Hematopoietic multipotent progenitor cell treated with erythropoietin and hydrocortisone succinate and interleukin-3 and kit ligand, for 8 days (in vitro differentiated cells): ENCODE measurements around the gene NAV2.
"Not testable (repeated sequence)": the region's sequence is repeated elsewhere in the genome, so short reads cannot be mapped to it uniquely, and the experiment has no call there.

Experiments used
- DNase-seq: peaks from one replicate; pipeline ENCODE4 v3.0.0-alpha.2; 2015

Gene NAV2

DNA sequence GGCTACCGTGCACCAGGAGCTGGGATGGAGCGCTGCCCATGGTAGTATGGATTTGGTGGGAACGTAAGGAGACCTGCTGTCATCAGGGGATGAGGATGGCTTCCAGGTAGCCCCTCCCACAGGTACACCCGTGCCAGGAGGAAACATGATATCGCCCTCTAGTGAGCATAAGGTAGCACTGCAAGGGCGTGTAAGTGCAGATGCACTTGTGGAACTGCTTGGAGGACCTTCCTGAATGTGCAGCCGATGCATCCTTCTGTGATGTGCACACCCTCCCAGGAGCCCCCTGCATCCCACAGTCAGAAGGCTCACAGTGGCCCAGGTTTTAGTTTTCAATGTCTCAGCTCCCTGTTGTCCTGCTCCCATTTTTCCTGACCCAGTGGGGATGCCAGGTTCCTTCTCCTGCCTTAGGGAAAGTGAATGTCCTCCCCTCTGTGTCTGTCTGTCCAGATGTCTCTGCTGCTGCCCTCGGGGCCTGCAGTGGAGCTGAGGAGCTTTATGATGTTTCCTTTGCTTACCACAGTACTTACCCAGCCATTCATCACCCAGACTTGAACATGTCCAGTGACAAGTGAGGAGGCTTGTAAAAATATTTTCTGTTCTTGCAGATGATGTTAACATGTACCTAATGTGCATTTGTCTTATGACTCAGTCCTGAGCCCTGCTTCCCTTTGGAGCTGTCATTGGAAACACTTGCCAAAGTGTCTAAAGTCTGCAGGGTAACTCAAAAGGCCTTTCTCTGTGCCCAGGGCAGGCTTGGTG is 398.5 kb downstream of the NAV2 start:
- peak; percentile 71 for DNase-seq

DNA sequence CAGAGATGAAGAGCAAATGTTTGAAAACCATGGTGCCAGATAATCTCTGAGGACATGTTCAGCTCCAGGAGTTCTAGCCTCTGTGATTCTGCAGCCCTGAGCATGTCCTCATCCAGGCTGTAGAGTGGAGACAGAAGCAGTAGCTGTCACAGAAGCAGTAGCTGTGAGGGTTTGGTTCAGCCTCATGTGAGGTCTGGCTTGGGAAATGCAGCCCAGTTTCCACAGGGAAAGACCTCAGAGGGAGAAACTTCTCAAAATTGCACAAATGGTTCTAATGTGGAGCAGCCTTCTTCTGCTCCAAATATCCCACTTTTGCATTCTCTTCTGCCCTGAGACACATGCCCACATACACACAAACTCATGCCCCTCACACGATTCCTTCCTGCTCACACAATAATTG is 399.2 kb downstream of the NAV2 start:
- no peak for DNase-seq

DNA sequence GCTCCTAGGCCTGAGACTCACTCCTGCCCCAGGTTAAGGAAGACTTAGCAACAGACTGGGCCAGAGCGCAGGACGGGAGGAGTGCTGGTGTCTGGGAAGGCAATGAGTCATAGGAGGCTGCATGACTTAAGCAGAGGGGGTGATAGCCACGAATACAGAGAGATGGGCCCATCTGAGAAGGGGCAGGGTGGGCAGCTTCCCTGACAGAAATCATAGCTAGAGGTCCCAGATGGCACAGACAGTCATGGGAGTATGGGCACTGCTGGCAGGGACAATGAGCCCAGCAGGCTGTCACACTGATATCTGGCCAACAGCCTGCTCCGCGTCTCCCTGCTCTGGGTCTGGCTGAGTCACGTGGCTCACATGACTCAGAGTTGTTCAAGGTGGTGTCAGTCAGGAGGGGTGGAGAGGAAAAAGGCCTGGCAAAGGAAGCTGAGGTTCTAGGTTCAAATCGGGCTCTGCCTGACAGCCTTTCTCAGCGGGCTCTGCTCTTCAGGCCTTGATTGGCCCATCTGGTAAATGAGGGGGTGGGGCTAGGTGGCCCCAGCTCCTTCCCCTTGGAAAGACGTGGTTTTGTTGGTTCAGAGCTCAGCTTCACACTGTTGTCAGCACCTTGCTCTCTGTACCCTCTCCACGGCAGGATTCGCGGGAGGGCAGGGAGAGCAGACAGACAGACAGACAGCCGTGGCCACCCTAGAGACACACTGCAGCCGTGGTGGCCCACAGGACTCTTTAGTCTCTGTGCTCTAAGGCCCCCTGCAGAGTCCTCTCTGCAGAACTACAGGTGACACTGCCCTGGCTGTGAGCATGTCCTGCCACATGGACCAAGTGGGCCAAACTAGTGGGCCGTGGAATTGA is 399.9 kb downstream of the NAV2 start:
- DNase-seq, result peak; percentile 90

DNA sequence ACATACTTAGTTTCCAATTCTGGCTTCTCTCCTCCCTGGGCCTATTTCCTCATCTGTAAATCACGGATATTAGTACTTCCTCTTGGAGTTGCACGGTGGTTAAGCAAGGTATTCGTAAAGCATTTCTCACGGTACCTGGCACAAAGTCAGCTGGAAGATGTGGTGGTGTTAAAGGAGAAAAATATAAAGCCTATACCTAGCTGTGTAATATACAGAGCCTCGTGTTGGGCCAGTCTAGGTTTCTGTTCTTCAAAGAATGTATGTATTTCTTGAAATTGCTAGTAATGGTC is 400.5 kb downstream of the NAV2 start:
- no peak for DNase-seq

DNA sequence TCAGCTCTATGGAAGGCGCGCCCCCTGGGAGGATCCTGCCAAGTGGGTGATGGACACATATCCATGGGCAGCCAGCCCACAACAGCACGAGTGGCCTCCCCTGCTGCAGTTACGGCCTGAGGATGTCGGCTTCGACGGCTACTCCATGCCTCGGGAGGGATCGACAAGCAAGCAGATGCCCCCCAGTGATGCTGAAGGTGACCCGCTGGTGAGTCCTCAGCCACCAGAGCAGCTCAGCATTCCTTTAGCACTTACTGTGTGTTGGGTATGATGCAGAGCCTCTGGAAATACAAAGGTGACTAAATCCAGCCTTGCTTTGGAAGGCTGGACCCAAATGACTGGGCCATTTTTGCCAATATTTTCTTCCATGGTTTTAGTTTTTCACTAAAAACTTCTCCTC is 402.0 kb downstream of the NAV2 start:
- no peak for DNase-seq

DNA sequence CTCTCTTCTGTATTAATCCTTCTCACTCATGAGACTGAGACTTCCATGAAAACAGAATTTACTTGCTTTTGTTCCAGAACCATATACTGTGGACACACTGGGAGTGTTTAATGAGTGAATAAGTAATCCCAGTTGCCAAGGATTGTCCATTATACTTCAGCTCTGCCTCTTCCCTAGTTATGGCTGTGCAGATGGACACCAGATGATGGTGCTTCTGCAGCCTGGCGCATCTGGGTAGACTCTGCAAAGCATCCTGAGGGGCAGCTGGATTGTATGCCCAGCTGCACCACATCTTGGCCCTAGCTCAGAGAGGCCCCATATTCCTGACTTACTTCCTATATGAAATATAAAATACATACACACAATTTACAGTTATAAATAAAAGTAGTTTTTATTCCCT is 404.2 kb downstream of the NAV2 start:
- no peak for DNase-seq

DNA sequence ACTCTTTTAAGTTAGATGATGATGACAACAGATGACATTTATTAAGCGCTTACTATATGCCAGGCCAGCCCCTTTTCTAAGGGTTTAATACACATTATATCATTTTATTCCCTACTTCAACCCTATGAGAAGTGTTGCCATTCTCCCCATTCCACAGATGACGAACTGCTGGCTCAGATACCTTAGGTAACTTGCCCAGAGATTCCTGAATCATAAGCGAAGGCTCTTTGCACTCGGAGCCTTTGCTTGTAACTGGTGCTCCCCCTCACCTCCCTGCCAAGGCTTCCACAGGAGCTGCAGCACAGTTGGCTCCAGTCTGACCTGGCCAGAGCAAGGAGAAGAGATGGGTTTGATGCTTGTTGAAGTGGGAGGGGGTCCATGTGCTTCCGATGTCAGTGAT is 404.7 kb downstream of the NAV2 start:
- no peak for DNase-seq

DNA sequence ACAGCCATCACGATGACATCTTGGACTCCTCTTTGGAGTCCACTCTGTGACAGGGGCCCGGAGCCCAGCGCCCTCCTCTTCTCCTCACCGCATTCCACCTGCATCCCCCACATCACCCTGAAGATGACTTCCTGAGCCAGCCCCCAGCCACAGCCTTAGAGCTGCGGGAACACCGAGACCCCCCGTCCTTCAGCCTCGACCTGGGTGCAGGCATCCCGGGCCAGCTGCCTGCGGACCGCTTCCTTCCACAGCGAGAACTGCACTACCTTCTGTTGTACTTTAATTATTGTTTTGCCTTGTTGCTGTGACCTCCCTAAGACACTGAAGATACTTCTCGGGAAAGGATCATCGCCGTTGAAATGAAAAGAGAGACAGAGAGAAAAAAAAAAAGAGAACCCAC is 405.6 kb downstream of the NAV2 start:
- DNase-seq, result no peak

DNA sequence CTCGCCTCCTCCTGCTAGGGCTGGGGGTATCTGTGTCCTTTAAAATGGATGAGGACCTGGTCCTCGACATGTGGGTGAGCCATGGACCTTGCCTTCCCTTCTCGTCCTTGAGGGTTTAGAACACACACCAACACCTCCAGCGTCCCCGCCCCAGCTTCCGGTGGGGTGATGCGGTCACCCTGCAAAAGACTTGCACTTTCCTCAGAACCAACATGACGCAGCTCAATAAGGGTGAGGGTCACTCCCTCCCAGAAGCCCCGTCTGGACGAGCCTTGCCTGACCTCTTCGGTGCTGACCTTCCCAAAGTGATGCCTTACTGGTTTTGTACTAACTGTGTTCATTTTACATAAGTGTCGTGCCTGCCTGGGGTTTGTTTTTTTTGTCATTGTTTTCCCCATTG is 406.7 kb downstream of the NAV2 start:
- no peak for DNase-seq

DNA sequence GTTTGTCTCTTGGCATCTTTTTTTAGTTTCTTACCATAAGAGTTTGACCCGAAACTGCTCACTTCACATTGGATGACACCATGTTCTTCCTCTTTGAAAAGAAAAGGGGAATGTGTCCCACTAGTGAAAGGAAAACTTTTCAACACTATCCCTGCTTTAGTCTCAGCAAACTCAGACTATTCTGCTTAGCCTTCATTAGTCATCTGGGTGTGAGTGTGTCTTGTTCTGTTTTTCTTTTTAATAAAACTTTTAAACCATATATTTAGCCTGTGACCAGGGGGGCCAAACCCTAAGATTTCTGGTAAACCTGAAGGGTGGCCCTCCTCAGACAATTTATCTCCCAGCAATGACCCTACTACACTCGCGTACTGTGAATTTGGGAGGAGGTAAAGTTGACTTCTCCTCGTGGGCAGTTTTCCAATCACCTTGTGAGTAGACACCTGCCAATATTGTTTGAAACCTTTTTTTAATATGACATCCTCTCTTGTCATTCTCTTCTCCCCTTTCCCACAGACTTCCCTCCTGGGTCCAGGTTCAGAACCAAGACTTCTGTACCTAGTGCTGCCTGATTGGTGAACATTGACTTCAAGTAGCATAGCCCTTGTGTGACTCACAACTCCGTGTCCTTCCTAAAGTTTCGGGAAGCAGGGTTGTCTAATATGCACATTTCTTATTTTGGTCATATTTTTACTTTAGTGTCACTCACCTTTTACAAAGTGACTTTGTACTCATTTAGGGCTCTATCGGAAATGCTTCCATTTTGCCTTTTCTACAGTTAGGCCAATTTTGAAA is 407.7 kb downstream of the NAV2 start:
- no peak for DNase-seq

DNA sequence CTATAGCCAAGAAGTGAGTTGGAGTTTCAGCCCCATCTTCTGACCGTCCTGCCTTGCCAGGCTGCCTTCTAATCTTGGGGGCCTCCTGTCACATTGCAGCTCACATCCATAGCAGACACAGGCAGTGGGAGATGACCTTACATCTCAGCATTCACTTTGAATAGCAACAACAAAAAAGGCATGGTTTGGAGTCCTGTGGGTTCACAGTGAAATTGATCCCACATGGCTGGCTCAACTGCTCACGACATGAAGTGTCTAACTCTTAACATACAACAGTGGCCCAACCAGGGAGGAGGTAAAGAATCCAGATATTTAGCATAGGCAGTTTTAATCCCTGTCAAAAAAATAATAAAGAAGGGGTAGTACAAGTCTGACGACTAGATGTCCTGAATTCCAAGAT is 409.5 kb downstream of the NAV2 start:
- DNase-seq, result no peak

DNA sequence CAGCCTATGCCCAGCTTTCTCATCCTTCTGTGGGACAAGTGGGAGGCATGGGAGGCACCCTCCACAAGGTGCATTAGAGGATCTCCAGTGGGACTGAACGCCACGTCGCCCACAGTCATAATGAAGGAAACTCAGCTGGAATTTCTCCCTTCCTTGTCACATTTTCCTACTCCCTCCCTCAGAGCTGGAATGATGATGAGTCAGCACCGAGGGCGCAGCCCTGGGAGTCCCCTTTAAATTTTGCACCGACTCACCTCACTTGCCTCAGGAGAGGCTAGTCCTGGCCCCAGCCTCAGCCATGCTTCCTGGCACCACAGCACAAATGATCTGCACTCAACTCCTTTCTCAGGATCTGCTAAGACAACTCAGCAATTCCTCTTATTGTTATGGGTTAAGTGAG is 413.3 kb downstream of the NAV2 start:
- no peak for DNase-seq

DNA sequence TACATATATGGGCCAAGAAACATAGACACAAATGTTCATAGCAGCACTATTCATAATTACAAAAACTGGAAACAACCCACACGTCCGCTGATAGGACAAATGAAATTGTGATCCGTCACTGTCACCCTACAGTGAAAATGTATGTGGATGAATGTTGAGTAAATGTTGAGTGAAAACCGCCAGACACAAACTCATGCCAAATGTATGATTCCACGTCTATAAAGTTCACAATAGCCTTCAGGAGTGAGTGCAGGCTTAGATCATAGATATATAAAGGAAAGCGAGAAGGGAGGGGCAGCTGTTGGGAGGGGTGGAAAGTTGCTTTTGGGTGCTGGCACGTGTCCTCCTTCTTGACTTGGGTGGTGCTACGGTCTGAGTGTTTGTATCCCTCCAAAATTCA is 414.1 kb downstream of the NAV2 start:
- DNase-seq, result no peak

DNA sequence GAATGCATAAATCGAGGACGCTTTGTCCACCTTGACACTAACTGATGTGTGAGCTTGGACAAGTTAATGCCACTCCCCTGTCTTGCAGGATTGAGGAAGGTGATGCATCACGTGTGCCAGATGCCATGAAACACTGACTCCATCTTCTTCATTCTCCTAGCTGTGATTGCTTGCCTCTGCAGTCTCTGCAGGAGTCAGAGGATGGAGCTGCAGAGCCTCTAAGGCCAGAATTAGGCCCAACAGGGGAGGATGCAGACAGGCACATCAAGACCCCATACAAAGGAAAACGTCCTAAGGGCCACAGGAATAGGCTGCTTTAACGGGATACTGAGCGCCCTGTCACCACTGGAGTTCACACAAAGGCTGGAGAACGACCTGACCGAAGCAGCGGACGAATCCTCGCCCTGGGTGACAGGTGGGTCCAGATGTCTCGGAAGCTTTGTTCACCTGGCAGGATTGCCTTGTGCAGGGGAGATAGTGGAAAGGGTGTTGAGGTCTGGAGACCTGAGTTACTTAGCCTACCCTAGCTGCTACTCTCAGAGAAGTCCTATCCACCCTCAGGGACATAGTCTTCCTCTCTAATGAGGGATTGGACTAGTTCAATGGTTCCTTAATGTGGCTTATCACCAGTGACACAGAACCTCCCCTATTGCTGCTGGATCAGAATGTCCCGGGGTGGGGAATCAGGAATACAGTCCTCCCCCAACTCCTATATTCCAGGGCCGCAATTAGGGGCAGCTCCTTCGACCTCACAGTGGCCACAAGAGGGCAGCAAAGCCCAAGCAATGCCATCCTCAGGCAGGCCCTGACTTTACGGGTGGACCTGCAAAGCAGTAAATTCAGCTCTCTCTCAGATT is 415.3 kb downstream of the NAV2 start:
- peak; percentile 69 for DNase-seq

DNA sequence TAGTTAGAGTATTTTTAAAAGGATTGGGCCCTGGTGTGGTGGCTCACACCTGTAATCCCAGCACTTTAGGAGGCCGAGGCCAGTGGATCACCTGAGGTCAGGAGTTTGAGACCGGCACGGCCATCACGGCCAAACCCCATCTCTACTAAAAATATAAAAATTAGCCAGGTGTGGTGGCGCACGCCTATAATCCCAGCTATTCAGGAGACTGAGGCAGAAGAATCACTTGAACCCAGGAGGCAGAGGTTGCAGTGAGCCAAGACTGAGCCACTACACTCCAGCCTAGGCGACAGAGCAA is 415.8 kb downstream of the NAV2 start:
- not testable (repeated sequence) for DNase-seq

DNA sequence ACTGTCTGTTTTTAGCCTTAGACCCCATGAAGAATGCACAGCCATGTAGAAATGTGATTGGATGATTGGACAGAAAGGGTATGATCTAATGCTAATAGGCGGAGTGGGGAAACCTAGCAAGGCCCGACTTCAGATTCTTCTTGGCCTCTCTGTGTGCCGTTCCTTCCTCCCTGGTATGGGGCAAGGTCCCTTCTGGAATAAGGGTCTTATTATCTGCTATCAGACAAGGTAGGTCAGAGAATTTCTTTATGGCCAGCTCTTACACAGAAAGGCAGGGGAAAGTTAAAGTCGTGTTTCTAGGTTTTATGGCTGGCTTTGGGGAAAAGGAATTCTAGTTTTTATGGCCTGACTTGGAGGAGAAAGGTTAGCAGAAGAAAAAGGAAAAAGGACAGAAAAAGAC is 417.0 kb downstream of the NAV2 start:
- no peak for DNase-seq

DNA sequence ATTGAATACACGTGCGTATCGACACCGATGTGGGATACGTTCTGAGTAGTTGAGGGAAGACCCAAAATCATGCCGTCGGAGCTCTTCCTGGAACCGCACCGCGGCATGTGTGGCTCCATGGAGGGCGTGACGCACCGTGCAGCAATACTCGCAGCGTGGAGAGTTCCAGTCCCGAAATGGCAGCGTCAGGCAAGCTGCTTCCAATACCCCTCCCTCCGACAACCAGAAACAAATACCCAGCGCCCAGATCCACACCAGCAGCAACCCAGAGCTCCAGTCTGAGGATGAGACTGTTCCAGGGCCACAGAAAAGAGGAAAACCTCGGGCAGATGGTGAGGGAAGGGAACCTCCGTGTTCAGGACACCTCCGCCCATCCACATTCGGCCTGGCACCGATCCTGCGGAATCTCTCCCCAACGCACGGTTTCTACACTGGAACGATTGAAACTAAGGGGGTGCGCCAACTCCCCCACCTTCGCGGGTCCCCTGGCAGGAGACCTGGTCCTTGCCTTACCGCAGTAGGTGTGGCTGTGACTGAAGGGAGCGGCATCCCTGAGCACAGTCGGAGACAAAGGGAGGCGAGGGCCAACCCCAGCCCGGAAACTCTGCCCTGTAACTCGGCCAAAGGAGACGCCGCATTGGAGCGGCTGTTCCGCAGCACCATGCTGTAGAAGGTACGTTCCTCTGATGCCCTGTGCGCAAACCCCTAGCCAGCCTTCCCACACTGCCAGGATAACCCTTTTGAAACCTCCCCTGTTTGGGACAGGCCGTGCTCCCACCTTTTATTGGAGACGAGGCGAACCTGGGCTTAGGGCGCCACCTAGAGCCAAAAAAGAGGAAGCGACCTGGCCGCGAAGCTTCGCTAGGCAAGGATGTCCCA is 419.4 kb downstream of the NAV2 start:
- DNase-seq, result peak; percentile 58

DNA sequence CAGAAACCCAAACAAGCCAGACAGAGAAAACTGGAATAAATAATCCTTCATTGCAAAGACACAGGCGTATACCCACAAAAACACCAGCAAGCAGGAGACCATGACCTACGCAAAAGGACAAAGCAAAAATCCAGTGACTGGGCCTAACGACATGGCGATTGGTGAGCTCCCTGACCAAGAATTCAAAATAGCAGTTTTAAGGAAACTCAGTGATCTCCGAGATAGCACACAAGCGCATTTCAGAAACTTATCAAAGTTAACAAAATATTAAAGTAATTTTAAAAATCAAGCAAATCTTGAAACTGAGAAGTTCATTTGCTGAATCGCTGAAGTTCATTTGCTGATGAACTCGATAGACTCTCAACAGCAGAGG is 420.0 kb downstream of the NAV2 start:
- DNase-seq, result no peak

DNA sequence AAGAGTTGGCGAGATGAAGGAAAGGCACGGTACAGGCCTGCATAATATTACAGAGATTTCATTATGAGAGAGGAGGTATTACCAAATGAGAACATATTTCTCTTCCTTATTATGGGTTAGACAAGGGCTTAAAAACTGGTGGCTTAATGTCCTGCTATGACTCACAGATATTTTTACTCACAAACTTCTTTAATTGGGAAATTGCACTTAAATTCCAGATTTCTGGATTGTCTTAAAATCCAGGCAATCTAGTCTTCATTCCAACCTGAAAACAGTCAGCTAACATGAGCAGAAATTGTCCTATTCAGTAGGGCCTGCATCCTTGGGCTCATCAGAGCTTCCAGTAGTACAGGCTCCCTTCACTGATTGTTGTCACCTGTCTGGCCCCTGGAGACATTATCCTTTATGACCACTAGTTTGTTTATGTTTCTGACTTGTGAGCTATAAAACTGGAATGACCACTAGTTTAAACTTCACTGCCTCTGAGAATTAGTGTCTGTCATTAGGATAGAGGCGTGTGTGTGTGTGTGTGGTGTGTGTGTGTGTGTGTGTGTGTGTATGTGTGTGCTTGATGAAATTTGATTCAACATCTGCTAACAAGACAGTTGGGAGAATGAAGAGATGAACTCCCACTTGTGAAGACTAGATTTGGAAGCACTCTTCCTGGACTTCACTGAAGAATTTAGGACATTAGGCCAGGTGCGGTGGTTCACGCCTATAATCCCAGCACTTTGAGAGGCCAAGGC is 422.5 kb downstream of the NAV2 start:
- DNase-seq, result no peak

DNA sequence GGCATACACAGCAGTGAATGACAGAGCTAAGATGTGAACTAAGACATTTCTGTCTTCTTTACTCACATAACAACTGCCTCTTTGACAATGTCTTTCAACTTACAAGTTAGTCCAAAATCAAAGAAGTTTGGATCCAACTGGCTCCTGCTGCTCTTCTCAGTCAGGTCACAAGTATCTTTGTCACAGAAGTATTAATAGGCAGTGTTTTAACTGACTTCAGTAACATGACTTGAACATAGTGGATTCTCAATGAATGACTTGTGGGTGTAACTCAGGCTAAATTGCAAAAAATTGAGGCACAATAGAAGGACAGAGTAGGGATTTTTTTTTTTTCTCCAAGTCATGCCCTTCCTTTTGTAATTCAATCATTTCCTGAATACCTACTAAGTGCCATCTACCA is 425.0 kb downstream of the NAV2 start:
- no peak for DNase-seq

DNA sequence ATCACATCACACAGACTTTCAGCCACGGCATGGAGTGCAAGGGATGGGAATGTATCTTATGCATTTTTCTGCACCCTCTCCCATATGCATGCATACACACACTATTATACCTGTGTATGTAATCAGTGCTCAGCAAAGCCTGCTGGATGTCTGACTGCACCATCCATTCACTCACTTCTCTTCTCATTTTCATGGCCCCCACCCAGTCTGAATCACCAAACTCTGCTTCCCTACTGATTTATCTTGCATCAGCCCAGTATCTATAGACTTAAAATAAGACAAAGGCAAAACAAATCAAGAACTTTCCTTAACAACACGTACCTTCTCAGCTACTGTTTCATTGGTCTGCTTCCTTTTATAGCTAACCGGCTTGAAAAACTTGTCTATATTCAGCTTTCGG is 426.1 kb downstream of the NAV2 start:
- no peak for DNase-seq
